Activated naive CD8-positive, alpha-beta T cell treated with anti-CD3 and anti-CD28 coated beads, Interleukin-2, amount 10 ng/mL, durations not matched to agents 7 days and 5 days (primary cell): ENCODE results near the gene TMEM45A. TPM values are rescaled to one million over a fixed set of nuclear protein-coding genes. Genes with fewer than 3 reads are reported as not detected.

Experiments
- ATAC-seq: fragments of 150-1000 bp; cut with Tn5 transposase; one replicate; pipeline ENCODE4 v1.10.0; 2021; ENCODE audit warnings: low read depth, moderate library complexity
- POLR2A ChIA-PET: fragments of 350-600 bp; sonication (Branson Sonifier 250); formaldehyde crosslinking; loops from one replicate; lab custom pipeline; 2021; ENCODE audit warnings: antibody characterized with exemption; lab: Charles Lee
- DNase-seq: peaks from one replicate; pipeline ENCODE4 v3.0.0; 2021
- H3K27ac Mint-ChIP-seq: one replicate; pipeline ENCODE4 v1.8.0; 2022; ENCODE audit warnings: mild to moderate bottlenecking, mixed read lengths
- H3K27me3 Mint-ChIP-seq: one replicate; pipeline ENCODE4 v1.8.0; 2022; ENCODE audit warnings: mild to moderate bottlenecking, moderate library complexity, mixed read lengths
- H3K36me3 Mint-ChIP-seq: one replicate; pipeline ENCODE4 v1.8.0; 2021; ENCODE audit warnings: mild to moderate bottlenecking, mixed read lengths
- H3K4me1 Mint-ChIP-seq: one replicate; pipeline ENCODE4 v1.8.0; 2021; ENCODE audit warnings: mixed read lengths
- H3K4me3 Mint-ChIP-seq: one replicate; pipeline ENCODE4 v1.8.0; 2022; ENCODE audit warnings: mild to moderate bottlenecking, moderate library complexity, mixed read lengths
- H3K9me3 Mint-ChIP-seq: one replicate; pipeline ENCODE4 v1.8.0; 2021; ENCODE audit warnings: mixed read lengths
- total RNA-seq, 2 experiments: library from RNA; stranded (reverse); gene quantifications; one replicate each; pipeline ENCODE4 v1.2.3, GENCODE V29; 2021

TMEM45A gene
- total RNA-seq, 2 experiments from 2014 or later, result 0.20 to 0.78 TPM

GRCh38 chr3:100602506-100603444, 110.4 kb downstream of the TMEM45A start:
- H3K4me3 Mint-ChIP-seq, result peak overlapping the region; percentile 72
- peaks cover 12% of the 10 kb centered on the region for H3K27me3 Mint-ChIP-seq
- POLR2A ChIA-PET, result interaction anchor here (1.6 kb wide), 1 partner anchor 158 kb away, joined by 3 read pairs; no protein-coding TSS in a partner anchor
- H3K9me3 Mint-ChIP-seq, result peaks cover 4% of the 10 kb centered on the region
- peaks cover 23% of the 10 kb centered on the region for H3K4me1 Mint-ChIP-seq
- H3K36me3 Mint-ChIP-seq, result peaks cover 3% of the 10 kb centered on the region
- DNase-seq (no peak), ATAC-seq (peak; percentile 48)
- H3K27ac Mint-ChIP-seq, result peak overlapping the region; percentile 64

GRCh38 chr3:100603469-100603868, 111.0 kb downstream of the TMEM45A start:
- peaks cover 4% of the 10 kb centered on the region for H3K9me3 Mint-ChIP-seq
- peaks cover 5% of the 10 kb centered on the region for H3K27me3 Mint-ChIP-seq
- POLR2A ChIA-PET, result interaction anchor here (1.6 kb wide), 1 partner anchor 157 kb away, joined by 3 read pairs; no protein-coding TSS in a partner anchor
- ATAC-seq, result peak; percentile 57
- H3K4me3 Mint-ChIP-seq, result peak overlapping the region; percentile 72
- H3K4me1 Mint-ChIP-seq, result peaks cover 21% of the 10 kb centered on the region
- peak overlapping the region; percentile 64 for H3K27ac Mint-ChIP-seq
- DNase-seq, result no peak
- peaks cover 3% of the 10 kb centered on the region for H3K36me3 Mint-ChIP-seq

GRCh38 chr3:100605358-100605757, 112.9 kb downstream of the TMEM45A start:
- H3K27me3 Mint-ChIP-seq, result peaks cover 5% of the 10 kb centered on the region
- POLR2A ChIA-PET, result no interaction called here
- H3K36me3 Mint-ChIP-seq, result no peaks in the 10 kb centered on the region
- no peak overlapping the region for H3K27ac Mint-ChIP-seq
- no peak for ATAC-seq
- H3K4me3 Mint-ChIP-seq, result no peak overlapping the region
- no peaks in the 10 kb centered on the region for H3K9me3 Mint-ChIP-seq
- peaks cover 27% of the 10 kb centered on the region for H3K4me1 Mint-ChIP-seq
- DNase-seq, result no peak

- no peak overlapping the region for H3K27ac Mint-ChIP-seq
Observed at GRCh38 chr3:100606894-100607512, 114.6 kb downstream of the TMEM45A start.

GRCh38 chr3:100609305-100609704, 116.9 kb downstream of the TMEM45A start, which contains the start of gene ADGRG7:
TSS of gene ADGRG7 (plus strand) at chr3:100609601. CDS start at chr3:100609857, 256 bp downstream.
- DNase-seq, result no peak
- Mint-ChIP-seq H3K27ac (no peak within 1 kb of the TSS), H3K9me3 (no peaks in the 10 kb centered on the region), H3K4me1 (peaks cover 16% of the 10 kb centered on the region), H3K36me3 (no peaks in the 10 kb centered on the region), H3K27me3 (peaks cover 13% of the 10 kb centered on the region), H3K4me3 (no peak within 1 kb of the TSS)
- POLR2A ChIA-PET, result no interaction called here
- peak; percentile 68 for ATAC-seq

More at GRCh38 chr3:100606894-100607512, 114.6 kb downstream of the TMEM45A start:
- POLR2A ChIA-PET, result no interaction called here
- Mint-ChIP-seq H3K4me1 (peaks cover 23% of the 10 kb centered on the region), H3K9me3 (no peaks in the 10 kb centered on the region), H3K4me3 (no peak overlapping the region), H3K36me3 (no peaks in the 10 kb centered on the region), H3K27me3 (peaks cover 9% of the 10 kb centered on the region)
- no peak for ATAC-seq
- DNase-seq, result no peak

GRCh38 chr3:100609963-100610362, 117.5 kb downstream of the TMEM45A start:
- H3K36me3 Mint-ChIP-seq, result no peaks in the 10 kb centered on the region
- H3K27ac Mint-ChIP-seq, result no peak overlapping the region
- H3K9me3 Mint-ChIP-seq, result no peaks in the 10 kb centered on the region
- ATAC-seq (no peak), DNase-seq (no peak)
- H3K27me3 Mint-ChIP-seq, result peaks cover 13% of the 10 kb centered on the region
- no peak overlapping the region for H3K4me3 Mint-ChIP-seq
- H3K4me1 Mint-ChIP-seq, result peaks cover 16% of the 10 kb centered on the region
- POLR2A ChIA-PET, result no interaction called here

GRCh38 chr3:100611221-100611620, 118.8 kb downstream of the TMEM45A start:
- POLR2A ChIA-PET, result no interaction called here
- ATAC-seq, result no peak

GRCh38 chr3:100613721-100614390, 121.4 kb downstream of the TMEM45A start:
- H3K4me1 Mint-ChIP-seq, result peaks cover 15% of the 10 kb centered on the region
- H3K27ac Mint-ChIP-seq, result no peak overlapping the region
- H3K9me3 Mint-ChIP-seq, result peaks cover 5% of the 10 kb centered on the region
- POLR2A ChIA-PET, result no interaction called here
- no peak for DNase-seq
- peaks cover 30% of the 10 kb centered on the region for H3K27me3 Mint-ChIP-seq
- peaks cover 2% of the 10 kb centered on the region for H3K36me3 Mint-ChIP-seq
- peak overlapping the region; percentile 5 for H3K4me3 Mint-ChIP-seq
- no peak for ATAC-seq

More at GRCh38 chr3:100611221-100611620, 118.8 kb downstream of the TMEM45A start:
- H3K27me3 Mint-ChIP-seq, result peaks cover 24% of the 10 kb centered on the region
- H3K4me3 Mint-ChIP-seq, result no peak overlapping the region
- no peak for DNase-seq
- H3K36me3 Mint-ChIP-seq, result peaks cover 2% of the 10 kb centered on the region
- no peaks in the 10 kb centered on the region for H3K9me3 Mint-ChIP-seq
- no peak overlapping the region for H3K27ac Mint-ChIP-seq
- peaks cover 16% of the 10 kb centered on the region for H3K4me1 Mint-ChIP-seq

GRCh38 chr3:100614941-100615340, 122.5 kb downstream of the TMEM45A start:
- POLR2A ChIA-PET, result interaction anchor here (0.6 kb wide), 1 partner anchor 16 kb away, joined by 3 read pairs; no protein-coding TSS in a partner anchor
- no peak for DNase-seq
- H3K27ac Mint-ChIP-seq, result no peak overlapping the region

GRCh38 chr3:100615684-100616083, 123.3 kb downstream of the TMEM45A start:
- Mint-ChIP-seq H3K9me3 (peaks cover 7% of the 10 kb centered on the region), H3K4me3 (no peak overlapping the region), H3K4me1 (peaks cover 3% of the 10 kb centered on the region), H3K27ac (no peak overlapping the region), H3K27me3 (peaks cover 30% of the 10 kb centered on the region), H3K36me3 (peaks cover 2% of the 10 kb centered on the region)
- POLR2A ChIA-PET, result no interaction called here
- no peak for DNase-seq
- no peak for ATAC-seq

More at GRCh38 chr3:100614941-100615340, 122.5 kb downstream of the TMEM45A start:
- Mint-ChIP-seq H3K27me3 (peaks cover 31% of the 10 kb centered on the region), H3K4me1 (peaks cover 5% of the 10 kb centered on the region), H3K9me3 (peaks cover 7% of the 10 kb centered on the region), H3K4me3 (no peak overlapping the region), H3K36me3 (peaks cover 2% of the 10 kb centered on the region)
- ATAC-seq, result no peak

GRCh38 chr3:100621251-100621650, 128.8 kb downstream of the TMEM45A start:
- H3K4me3 Mint-ChIP-seq, result no peak overlapping the region
- H3K27ac Mint-ChIP-seq, result no peak overlapping the region
- peaks cover 22% of the 10 kb centered on the region for H3K27me3 Mint-ChIP-seq
- DNase-seq, result no peak
- H3K4me1 Mint-ChIP-seq, result no peaks in the 10 kb centered on the region
- POLR2A ChIA-PET, result no interaction called here
- no peaks in the 10 kb centered on the region for H3K36me3 Mint-ChIP-seq
- ATAC-seq, result no peak
- H3K9me3 Mint-ChIP-seq, result peaks cover 9% of the 10 kb centered on the region
